Left ventricle myocardium inferior (tissue), 1 donor: ENCODE data around the gene COL26A1. TPM values are rescaled to one million over a fixed set of nuclear protein-coding genes. Genes with fewer than 3 reads are reported as not detected.
"Not testable (repeated sequence)": the region's sequence is repeated elsewhere in the genome, so short reads cannot be mapped to it uniquely, and the experiment has no call there.

Source experiments
- DNase-seq: peaks from one replicate; pipeline ENCODE4 v3.0.0-alpha.2; 2020
- H3K27ac ChIP-seq: fragments of 200-600 bp; replicated peaks from 2 replicates; pipeline ENCODE4 v1.8.0; 2021
- H3K27me3 ChIP-seq: fragments of 200-600 bp; 2 replicates; pipeline ENCODE4 v1.8.0; 2021; ENCODE audit warnings: low read depth
- H3K36me3 ChIP-seq: fragments of 200-600 bp; 2 replicates; pipeline ENCODE4 v1.8.0; 2021
- H3K4me1 ChIP-seq: fragments of 200-600 bp; 2 replicates; pipeline ENCODE4 v1.8.0; 2021
- H3K4me3 ChIP-seq: fragments of 200-600 bp; 2 replicates; pipeline ENCODE4 v1.8.0; 2021; ENCODE audit warnings: mild to moderate bottlenecking, moderate library complexity
- H3K9me3 ChIP-seq: fragments of 200-600 bp; replicated peaks from 2 replicates; pipeline ENCODE4 v1.8.0; 2021
- intact Hi-C: fragments of 100-400 bp; cut with micrococcal nuclease; formaldehyde crosslinking; loops from one replicate; pipeline ENCODE4 v1.11.0; 2022
- total RNA-seq: library from RNA; stranded (reverse); fragmentation: NEBNext Ultra II Directional; extraction: Animal tissue kit (Norgen Biotek cat#: 25700); gene quantifications from one replicate; pipeline ENCODE4 v1.2.1, GENCODE V29; 2021
- TF ChIP-seq, protein P1 (sequence below): fragments of 200-600 bp; IDR thresholded peaks from 2 replicates; pipeline ENCODE4 v1.8.0; 2021; ENCODE audit warnings: antibody characterized with exemption, mild to moderate bottlenecking, borderline replicate concordance
- donor health status: DM: no; HTN: yes; CAD: no; lungs with severe emphysema.

Gene COL26A1
- total RNA-seq, 1 donor from 2014 or later: not detected

DNA sequence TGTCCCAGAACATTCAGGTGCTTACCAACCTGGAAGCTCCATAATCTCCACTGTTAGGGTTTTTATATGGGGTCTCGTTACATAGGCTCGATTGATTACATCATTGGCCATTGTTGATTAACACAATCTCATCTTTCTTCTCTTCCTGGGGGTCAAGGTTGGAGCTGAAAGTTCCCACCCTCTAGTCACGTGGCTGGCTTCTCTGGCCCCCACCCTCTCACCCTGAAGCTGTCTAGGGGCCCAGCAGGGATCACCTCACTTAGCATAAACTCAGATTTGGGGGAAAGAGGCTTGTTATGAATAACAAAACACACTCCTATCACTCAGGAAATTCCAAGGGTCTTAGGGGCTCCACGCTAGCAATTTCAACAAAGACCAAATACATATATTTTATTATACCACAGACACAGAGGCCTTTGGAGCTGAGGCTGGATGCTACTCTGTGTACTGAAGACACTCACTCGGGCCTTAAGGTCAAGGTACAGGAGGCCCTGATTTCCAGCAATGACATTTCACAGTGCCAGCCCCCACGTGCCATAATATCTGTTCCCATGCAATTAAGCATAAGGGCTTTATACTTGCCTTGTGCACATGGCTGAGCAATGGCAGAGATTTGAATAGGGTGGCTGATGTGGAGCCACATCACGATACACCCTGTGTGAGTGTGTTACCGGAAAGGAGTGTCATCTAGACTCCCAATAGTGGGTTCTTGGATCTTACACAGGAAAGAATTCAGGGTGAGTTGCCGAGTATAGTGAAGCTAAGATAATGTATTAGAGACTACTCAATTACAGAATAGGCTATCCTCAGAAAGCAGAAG, 108.2 kb downstream of the COL26A1 start:
- H3K9me3 ChIP-seq: no peaks in the 10 kb centered on the region
- H3K27ac ChIP-seq: no peak overlapping the region
- no peaks in the 10 kb centered on the region for H3K36me3 ChIP-seq
- intact Hi-C loops: no loop called here
- DNase-seq: no peak
- no peak overlapping the region for H3K4me3 ChIP-seq
- no peaks in the 10 kb centered on the region for H3K4me1 ChIP-seq
- peaks cover 24% of the 10 kb centered on the region for H3K27me3 ChIP-seq
- TF ChIP-seq, protein P1, sequence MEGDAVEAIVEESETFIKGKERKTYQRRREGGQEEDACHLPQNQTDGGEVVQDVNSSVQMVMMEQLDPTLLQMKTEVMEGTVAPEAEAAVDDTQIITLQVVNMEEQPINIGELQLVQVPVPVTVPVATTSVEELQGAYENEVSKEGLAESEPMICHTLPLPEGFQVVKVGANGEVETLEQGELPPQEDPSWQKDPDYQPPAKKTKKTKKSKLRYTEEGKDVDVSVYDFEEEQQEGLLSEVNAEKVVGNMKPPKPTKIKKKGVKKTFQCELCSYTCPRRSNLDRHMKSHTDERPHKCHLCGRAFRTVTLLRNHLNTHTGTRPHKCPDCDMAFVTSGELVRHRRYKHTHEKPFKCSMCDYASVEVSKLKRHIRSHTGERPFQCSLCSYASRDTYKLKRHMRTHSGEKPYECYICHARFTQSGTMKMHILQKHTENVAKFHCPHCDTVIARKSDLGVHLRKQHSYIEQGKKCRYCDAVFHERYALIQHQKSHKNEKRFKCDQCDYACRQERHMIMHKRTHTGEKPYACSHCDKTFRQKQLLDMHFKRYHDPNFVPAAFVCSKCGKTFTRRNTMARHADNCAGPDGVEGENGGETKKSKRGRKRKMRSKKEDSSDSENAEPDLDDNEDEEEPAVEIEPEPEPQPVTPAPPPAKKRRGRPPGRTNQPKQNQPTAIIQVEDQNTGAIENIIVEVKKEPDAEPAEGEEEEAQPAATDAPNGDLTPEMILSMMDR: no peak

DNA sequence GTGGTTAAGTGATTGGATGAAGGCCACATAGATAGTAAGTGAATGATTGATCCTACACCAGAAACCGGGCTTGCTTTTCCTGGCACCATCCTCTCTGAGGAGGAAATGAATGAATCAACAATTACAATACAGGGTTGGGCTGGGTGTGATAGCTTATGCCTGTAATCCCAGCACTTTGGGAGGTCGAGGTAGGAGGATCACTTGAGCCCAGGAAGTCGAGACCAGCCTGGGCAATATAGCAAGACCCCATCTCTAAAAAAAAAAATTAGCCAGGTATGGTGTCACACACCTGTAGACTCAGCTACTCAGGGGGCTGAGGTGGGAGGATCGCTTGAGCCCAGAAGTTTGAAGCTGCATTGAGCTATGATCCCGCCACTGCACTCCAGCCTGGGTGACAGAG, 111.5 kb downstream of the COL26A1 start:
- H3K27me3 ChIP-seq: peaks cover 28% of the 10 kb centered on the region
- no peaks in the 10 kb centered on the region for H3K36me3 ChIP-seq
- no peak overlapping the region for H3K27ac ChIP-seq
- H3K4me1 ChIP-seq: no peaks in the 10 kb centered on the region
- intact Hi-C loops: no loop called here
- DNase-seq: no peak
- H3K9me3 ChIP-seq: peaks cover 17% of the 10 kb centered on the region
- TF ChIP-seq, protein P1: no peak
- H3K4me3 ChIP-seq: no peak overlapping the region

DNA sequence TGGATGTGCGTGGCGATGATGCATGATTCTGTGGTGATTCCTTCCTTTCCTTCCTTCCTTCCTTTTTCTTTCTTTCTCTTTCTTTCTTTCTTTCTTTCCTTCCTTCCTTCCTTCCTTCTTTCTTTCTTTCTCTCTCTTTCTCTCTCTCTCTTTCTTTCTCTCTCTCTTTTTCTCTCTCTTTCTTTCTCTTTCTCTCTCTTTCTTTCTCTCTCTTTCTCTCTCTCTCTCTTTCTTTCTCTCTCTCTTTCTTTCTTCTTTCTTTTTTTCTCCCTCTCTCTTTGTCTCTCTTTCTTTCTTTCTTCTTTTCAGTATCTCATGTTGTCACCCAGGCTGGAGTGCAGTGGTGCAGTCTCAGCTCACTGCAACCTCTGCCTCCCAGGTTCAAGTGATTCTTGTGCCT, 113.0 kb downstream of the COL26A1 start:
- H3K27me3 ChIP-seq: peaks cover 20% of the 10 kb centered on the region
- DNase-seq, intact Hi-C loops: not testable (repeated sequence)

DNA sequence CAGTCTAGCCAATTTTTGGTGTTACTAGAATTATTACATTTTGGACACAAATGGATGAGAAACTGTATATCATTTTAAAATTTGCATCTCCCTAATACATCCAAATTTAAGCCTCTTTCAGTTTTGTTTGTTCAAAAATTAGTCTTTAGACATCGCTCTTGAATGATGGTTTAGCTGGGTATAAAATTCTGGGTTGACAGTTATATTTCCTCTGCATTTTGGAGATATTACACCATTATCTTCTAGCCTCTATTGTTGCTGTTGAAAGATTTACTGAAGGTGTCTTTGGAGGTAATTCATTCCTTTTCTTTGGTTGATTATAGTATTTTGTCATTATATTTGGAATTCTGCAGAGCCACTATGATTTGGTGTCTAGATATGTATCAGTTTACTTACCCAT, 116.5 kb downstream of the COL26A1 start:
- no peak overlapping the region for H3K4me3 ChIP-seq

More for the DNA sequence above, 113.0 kb downstream of the COL26A1 start:
- not testable (repeated sequence) for H3K27ac ChIP-seq, H3K36me3 ChIP-seq, H3K4me1 ChIP-seq, H3K4me3 ChIP-seq
- H3K9me3 ChIP-seq: peaks cover 32% of the 10 kb centered on the region

DNA sequence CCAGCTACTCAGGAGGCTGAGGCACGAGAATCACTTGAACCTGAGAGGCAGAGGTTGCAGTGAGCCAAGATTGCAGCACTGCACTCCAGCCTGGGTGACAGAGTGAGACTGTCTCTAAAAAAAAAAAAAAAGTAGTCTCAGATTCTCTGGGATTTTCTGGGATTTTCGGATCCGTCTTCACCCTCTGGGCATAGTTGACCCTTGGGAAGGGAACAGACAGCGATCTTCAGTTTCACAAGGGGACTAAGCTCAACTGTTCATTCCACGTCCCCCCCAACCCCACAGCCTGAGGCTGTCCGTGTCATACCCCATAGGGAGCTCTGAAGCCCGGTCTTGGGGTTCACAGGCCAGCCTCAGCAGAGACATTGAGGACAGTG, 123.4 kb downstream of the COL26A1 start:
- H3K4me3 ChIP-seq: not testable (repeated sequence)

More for the DNA sequence above, 116.5 kb downstream of the COL26A1 start:
- no peak for DNase-seq
- H3K9me3 ChIP-seq: peaks cover 33% of the 10 kb centered on the region
- peaks cover 23% of the 10 kb centered on the region for H3K27me3 ChIP-seq
- TF ChIP-seq, protein P1: no peak
- H3K36me3 ChIP-seq: no peaks in the 10 kb centered on the region
- no peaks in the 10 kb centered on the region for H3K4me1 ChIP-seq
- no peak overlapping the region for H3K27ac ChIP-seq
- intact Hi-C loops: no loop called here

DNA sequence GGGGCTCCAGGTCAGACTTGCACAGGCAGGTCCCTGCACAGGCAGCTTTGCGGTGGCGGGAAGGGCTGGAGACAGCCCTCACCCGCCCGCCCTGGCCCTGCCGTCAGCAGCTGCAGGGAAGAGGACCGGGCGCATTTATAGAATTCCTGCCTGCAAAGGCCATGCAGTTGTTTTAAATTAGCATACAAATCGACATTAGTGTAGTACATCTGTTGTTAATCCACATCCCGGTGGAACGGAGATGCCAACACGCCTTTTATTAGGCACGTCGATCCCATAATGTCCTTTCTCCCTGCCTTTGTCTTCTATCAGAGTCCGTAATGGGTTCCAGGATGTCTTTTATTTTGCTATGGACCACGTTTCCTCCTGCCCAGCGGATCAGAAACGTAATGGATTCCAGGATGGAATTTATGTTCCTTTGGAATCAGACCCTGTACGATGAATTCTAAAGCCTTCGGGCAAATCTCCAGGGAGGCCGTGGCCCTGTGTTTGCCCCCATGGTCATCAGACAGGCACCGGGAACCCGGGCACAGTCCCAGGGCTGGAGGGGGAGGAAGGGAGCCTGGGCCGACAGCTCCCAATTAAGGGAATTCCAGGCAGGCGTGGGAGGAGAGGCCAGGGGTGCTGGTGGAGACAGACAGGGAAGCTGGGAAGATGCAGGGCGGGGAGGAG, 123.9 kb downstream of the COL26A1 start:
- H3K27me3 ChIP-seq: peaks cover 68% of the 10 kb centered on the region
- intact Hi-C loops: no loop called here
- no peak for DNase-seq
- no peaks in the 10 kb centered on the region for H3K9me3 ChIP-seq
- H3K4me3 ChIP-seq: no peak overlapping the region
- H3K27ac ChIP-seq: no peak overlapping the region
- TF ChIP-seq, protein P1: no peak
- no peaks in the 10 kb centered on the region for H3K4me1 ChIP-seq
- no peaks in the 10 kb centered on the region for H3K36me3 ChIP-seq

More for the DNA sequence above, 123.4 kb downstream of the COL26A1 start:
- H3K27me3 ChIP-seq: peaks cover 63% of the 10 kb centered on the region
- H3K4me1 ChIP-seq, intact Hi-C loops, H3K9me3 ChIP-seq, H3K27ac ChIP-seq, H3K36me3 ChIP-seq, DNase-seq: not testable (repeated sequence)
